ENCODE results near the gene UTP15. TPM values are rescaled to one million over a fixed set of nuclear protein-coding genes. Genes with fewer than 3 reads are reported as not detected.

Gene UTP15
- total and polyA plus RNA-seq, 2 of the 4 experiments (the other 2 are of a cell fraction), result 11.4 to 28.0 TPM

DNA sequence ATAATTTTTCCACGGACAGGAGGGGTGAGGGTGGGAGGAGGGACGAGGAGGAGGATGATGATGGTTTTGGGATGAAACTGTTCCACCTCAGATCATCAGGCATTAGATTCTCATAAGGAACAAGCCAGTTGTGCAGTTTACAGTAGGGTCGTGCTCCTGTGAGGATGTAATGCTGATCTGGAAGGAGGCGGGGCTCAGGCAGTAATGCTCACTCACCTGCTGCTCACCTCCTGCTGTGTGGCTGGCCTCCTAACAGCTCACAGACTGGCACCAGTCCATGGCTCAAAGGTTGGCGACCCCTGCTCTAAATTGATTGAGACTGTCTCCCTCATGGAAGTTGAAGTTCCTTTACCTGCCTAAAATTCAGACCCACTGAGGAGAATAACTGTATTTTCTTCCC is 33.3 kb upstream of the UTP15 start:
- H3K9ac ChIP-seq (ENCODE audit: low read depth, low read length), result no peak overlapping the region
- no peak overlapping the region for H3K4me2 ChIP-seq (ENCODE audit: low read depth, low read length)
- H3K9me3 ChIP-seq (ENCODE audit: control insufficient read depth, insufficient read depth, low read length), result no peaks in the 10 kb centered on the region
- no peak overlapping the region for H2BK5ac ChIP-seq (ENCODE audit: low read depth, low read length, poor library complexity, severe bottlenecking)
- no peaks in the 10 kb centered on the region for H3K79me1 ChIP-seq (ENCODE audit: low read depth in 1 of 2, low read length in 2 of 2)
- no peak overlapping the region for H2AK9ac ChIP-seq (replicated peaks; ENCODE audit: low read depth, low read length, poor library complexity)
- ChIA-PET POLR2A (ENCODE audit: unreplicated experiment) (no interaction called here), CTCF (no interaction called here)
- no peak overlapping the region for H3K56ac ChIP-seq (ENCODE audit: extremely low read depth, insufficient read depth, low read length)
- no CpG with 5 or more reads among the region's 5 CpGs for WGBS, 2 experiments (ENCODE audit: extremely low coverage in 2 of 2, insufficient read length in 1 of 2)
- no peak overlapping the region for H2BK120ac ChIP-seq (ENCODE audit: low read depth, low read length)
- H3K4me3 ChIP-seq (ENCODE audit: insufficient read depth, low read depth, low read length), result no peak overlapping the region
- no peaks in the 10 kb centered on the region for H3K9me1 ChIP-seq (ENCODE audit: insufficient read depth, low read length)
- no peaks in the 10 kb centered on the region for H4K20me1 ChIP-seq (ENCODE audit: insufficient read depth, low read length)
- dilution Hi-C loops (cut with HindIII; ENCODE audit: low sequenced_read_pairs, unreplicated experiment), result no loop called here
- H4K91ac ChIP-seq (ENCODE audit: insufficient read depth, low read depth, low read length), result no peak overlapping the region
- no peak overlapping the region for H4K5ac ChIP-seq (ENCODE audit: low read depth, low read length)
- H3K4ac ChIP-seq (ENCODE audit: low read depth, low read length), result no peak overlapping the region
- DNase-seq (no peak), ATAC-seq (ENCODE audit: low read depth) (no peak)
- no peaks in the 10 kb centered on the region for H3K4me1 ChIP-seq (ENCODE audit: control insufficient read depth, insufficient read depth, low read length)
- H2BK15ac ChIP-seq (ENCODE audit: low read depth, low read length), result no peak overlapping the region
- H3K27me3 ChIP-seq (ENCODE audit: control insufficient read depth, insufficient read depth, low read length), result no peaks in the 10 kb centered on the region
- no peak overlapping the region for H3K18ac ChIP-seq (ENCODE audit: low read depth, low read length)
- H2AK5ac ChIP-seq (ENCODE audit: low read depth, low read length), result no peak overlapping the region
- no TSS peak for BruUV-seq (replicated peaks)
- TF ChIP-seq FOS (IDR thresholded peaks at IDR 0.05; ENCODE audit: low read depth, low read length), result no peak
- no peak for TF ChIP-seq BHLHE40 (IDR thresholded peaks at IDR 0.05; ENCODE audit: low read depth, low read length)
- TF ChIP-seq RCOR1 (IDR thresholded peaks at IDR 0.05; ENCODE audit: insufficient replicate concordance, low read length), result no peak
- no peak for TF ChIP-seq RAD21 (IDR thresholded peaks at IDR 0.05; ENCODE audit: low read length)
- TF ChIP-seq NFE2L2 (IDR thresholded peaks at IDR 0.05; ENCODE audit: low read depth, low read length), result no peak
- TF ChIP-seq MXI1 (IDR thresholded peaks at IDR 0.05; ENCODE audit: borderline replicate concordance, low read depth, low read length), result no peak
- TF ChIP-seq, protein P1, sequence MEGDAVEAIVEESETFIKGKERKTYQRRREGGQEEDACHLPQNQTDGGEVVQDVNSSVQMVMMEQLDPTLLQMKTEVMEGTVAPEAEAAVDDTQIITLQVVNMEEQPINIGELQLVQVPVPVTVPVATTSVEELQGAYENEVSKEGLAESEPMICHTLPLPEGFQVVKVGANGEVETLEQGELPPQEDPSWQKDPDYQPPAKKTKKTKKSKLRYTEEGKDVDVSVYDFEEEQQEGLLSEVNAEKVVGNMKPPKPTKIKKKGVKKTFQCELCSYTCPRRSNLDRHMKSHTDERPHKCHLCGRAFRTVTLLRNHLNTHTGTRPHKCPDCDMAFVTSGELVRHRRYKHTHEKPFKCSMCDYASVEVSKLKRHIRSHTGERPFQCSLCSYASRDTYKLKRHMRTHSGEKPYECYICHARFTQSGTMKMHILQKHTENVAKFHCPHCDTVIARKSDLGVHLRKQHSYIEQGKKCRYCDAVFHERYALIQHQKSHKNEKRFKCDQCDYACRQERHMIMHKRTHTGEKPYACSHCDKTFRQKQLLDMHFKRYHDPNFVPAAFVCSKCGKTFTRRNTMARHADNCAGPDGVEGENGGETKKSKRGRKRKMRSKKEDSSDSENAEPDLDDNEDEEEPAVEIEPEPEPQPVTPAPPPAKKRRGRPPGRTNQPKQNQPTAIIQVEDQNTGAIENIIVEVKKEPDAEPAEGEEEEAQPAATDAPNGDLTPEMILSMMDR (conservative IDR thresholded peaks at IDR 0.05; ENCODE audit: low read depth, low read length), result no peak
- TF ChIP-seq MAZ (IDR thresholded peaks at IDR 0.05; ENCODE audit: borderline replicate concordance, low read depth, low read length), result no peak
- no peak for TF ChIP-seq MAFK (IDR thresholded peaks at IDR 0.05; ENCODE audit: low read depth, low read length)
- no peak for TF ChIP-seq SMC3 (IDR thresholded peaks at IDR 0.05; ENCODE audit: low read depth, low read length)
- TF ChIP-seq CEBPB (IDR thresholded peaks at IDR 0.05; ENCODE audit: low read depth, low read length), result no peak
- TF ChIP-seq RFX5 (IDR thresholded peaks at IDR 0.05; ENCODE audit: low read depth, low read length), result no peak
- TF ChIP-seq POLR2A (IDR thresholded peaks at IDR 0.05; ENCODE audit: low read depth, low read length), result no peak
- no peak for TF ChIP-seq ELK1 (IDR thresholded peaks at IDR 0.05; ENCODE audit: borderline replicate concordance, low read depth, low read length)
- TF ChIP-seq CHD1 (IDR thresholded peaks at IDR 0.05; ENCODE audit: low read depth, low read length), result no peak
- no peak for TF ChIP-seq USF2 (IDR thresholded peaks at IDR 0.05; ENCODE audit: low read depth, low read length)
- no peak overlapping the region for H3K27ac ChIP-seq (ENCODE audit: insufficient read depth, low read length)
- no peak overlapping the region for H2AFZ ChIP-seq (replicated peaks; ENCODE audit: low read length, poor library complexity)
- no peak overlapping the region for H3K23ac ChIP-seq (ENCODE audit: low read depth, low read length)
- H4K8ac ChIP-seq (ENCODE audit: low read depth in 2 of 2, low read length in 2 of 2), result no peak overlapping the region
- no peak overlapping the region for H2BK20ac ChIP-seq (ENCODE audit: low read depth, low read length)
- in situ Hi-C loops (cut with MboI; ENCODE audit: low sequenced_read_pairs), result no loop called here
- no peaks in the 10 kb centered on the region for H3K36me3 ChIP-seq (ENCODE audit: control insufficient read depth, insufficient read depth, low read length)
- no peak overlapping the region for H3K14ac ChIP-seq (replicated peaks; ENCODE audit: low read depth, low read length)
- intact Hi-C loops (cut with micrococcal nuclease), result no loop called here

All from IMR-90 (cell line).